OCI-LY3 (cell line): ENCODE results near the gene DAZAP1.

Experiments
- H2AFZ ChIP-seq: fragments of 200-600, 300-600 bp; shearing (Covaris generic); 2 replicates; pipeline ENCODE4 v1.6.0; 2014; ENCODE audit warnings: antibody characterized with exemption, low read depth, low read length
- H3K27ac ChIP-seq: fragments of 200-600, 300-600 bp; sonication (generic); 2 replicates; pipeline ENCODE4 v1.5.1; 2014; ENCODE audit warnings: mild to moderate bottlenecking, low read length, moderate library complexity, mixed read lengths
- H3K27me3 ChIP-seq: fragments of 200-600, 300-600 bp; sonication (generic); 2 replicates; pipeline ENCODE4 v1.6.1; 2014; ENCODE audit warnings: low read depth, low read length, mixed read lengths
- H3K36me3 ChIP-seq: fragments of 200-600, 300-600 bp; sonication (generic); replicated peaks from 2 replicates; pipeline ENCODE3; 2014; ENCODE audit warnings: low read depth, low read length, mixed read lengths
- H3K4me1 ChIP-seq: fragments of 300-600, 200-600 bp; sonication (generic); 2 replicates; pipeline ENCODE4 v1.6.1; 2014; ENCODE audit warnings: low read length, mixed read lengths
- H3K4me2 ChIP-seq: fragments of 200-600, 300-600 bp; sonication (generic); 2 replicates; pipeline ENCODE4 v1.6.1; 2014; ENCODE audit warnings: low read length, mixed read lengths
- H3K4me3 ChIP-seq: fragments of 300-600, 200-600 bp; sonication (generic); 2 replicates; pipeline ENCODE4 v1.5.1; 2014; ENCODE audit warnings: antibody characterized with exemption, mild to moderate bottlenecking, low read length, moderate library complexity
- H3K79me2 ChIP-seq: fragments of 300-600, 200-600 bp; shearing (Covaris generic); 2 replicates; pipeline ENCODE4 v1.6.1; 2014; ENCODE audit warnings: mild to moderate bottlenecking, low read length, mixed read lengths
- H3K9ac ChIP-seq: fragments of 300-600, 200-600 bp; shearing (Covaris generic); 2 replicates; pipeline ENCODE4 v1.6.0; 2014; ENCODE audit warnings: mild to moderate bottlenecking, low read length, moderate library complexity
- H3K9me3 ChIP-seq: fragments of 200-600, 300-600 bp; shearing (Covaris generic); 2 replicates; pipeline ENCODE4 v1.6.1; 2014; ENCODE audit warnings: low read length, mixed read lengths; ENCODE audit not compliant: insufficient read depth
- H4K20me1 ChIP-seq: fragments of 200-600, 300-600 bp; sonication (generic); 2 replicates; pipeline ENCODE4 v1.6.1; 2016; ENCODE audit warnings: low read length, mixed read lengths; ENCODE audit not compliant: insufficient read depth
- EZH2phosphoT487 ChIP-seq: fragments of 200-600 bp; shearing (Covaris generic); IDR thresholded peaks from 2 replicates; pipeline ENCODE4 v1.6.1; 2018; ENCODE audit warnings: antibody characterized with exemption, mixed run types, low read depth
- TF ChIP-seq, protein P1 (sequence below): fragments of 200-600, 300-600 bp; sonication (generic); IDR thresholded peaks from 2 replicates; pipeline ENCODE4 v1.5.1; 2014; ENCODE audit warnings: antibody characterized with exemption, low read length, low read depth

The DAZAP1 gene

DNA sequence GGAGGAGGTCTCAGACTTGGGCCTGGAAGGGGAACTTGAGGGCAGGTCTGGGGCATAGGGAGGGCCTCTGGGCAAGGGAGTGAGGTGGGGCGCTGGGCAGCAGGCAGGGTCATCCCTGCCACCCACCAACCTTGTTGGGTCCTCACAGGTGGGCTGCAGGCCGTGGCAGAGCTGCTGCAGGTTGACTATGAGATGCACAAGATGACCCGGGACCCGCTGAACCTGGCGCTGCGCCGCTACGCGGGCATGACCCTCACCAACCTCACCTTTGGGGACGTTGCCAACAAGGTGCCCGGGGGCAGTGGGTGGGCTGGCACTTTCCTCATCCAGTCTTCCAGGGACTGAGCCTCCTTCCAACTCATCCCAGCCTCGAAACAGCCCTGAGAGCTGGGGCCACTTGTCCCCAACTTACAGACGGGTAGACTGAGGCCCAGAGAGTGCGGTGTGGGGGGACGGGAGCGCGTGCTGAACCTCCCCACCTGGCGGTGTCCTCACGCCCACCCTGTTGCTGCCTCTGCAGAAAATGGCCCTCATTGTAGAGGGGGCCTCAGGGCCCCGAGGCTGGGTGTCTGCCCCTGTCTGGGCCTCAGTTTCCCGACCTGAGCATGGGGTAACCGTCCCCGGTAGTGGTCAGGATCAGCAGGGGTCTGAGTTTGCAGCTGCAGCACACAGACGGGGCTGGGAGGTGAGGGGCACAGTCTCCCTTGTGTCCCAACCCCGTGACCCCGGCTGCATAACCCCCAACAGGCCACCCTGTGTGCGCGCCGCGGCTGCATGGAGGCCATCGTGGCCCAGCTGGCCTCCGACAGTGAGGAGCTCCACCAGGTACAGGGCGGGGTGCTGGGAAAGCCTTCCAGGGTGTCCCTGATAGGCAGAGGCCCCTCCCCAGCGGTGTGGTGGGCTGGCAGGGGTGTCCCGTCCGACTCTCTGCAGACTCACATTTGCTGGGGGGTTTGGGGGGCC, 52.9 kb downstream of the DAZAP1 start:
- no peak overlapping the region for H2AFZ ChIP-seq
- H3K79me2 ChIP-seq, result no peaks in the 10 kb centered on the region
- H4K20me1 ChIP-seq, result peaks cover 3% of the 10 kb centered on the region; the same call in 1 of the 2 replicates
- no peak overlapping the region for H3K27ac ChIP-seq
- H3K9ac ChIP-seq, result no peak overlapping the region
- no peak overlapping the region for H3K4me2 ChIP-seq
- H3K27me3 ChIP-seq, result no peaks in the 10 kb centered on the region
- TF ChIP-seq, protein P1, sequence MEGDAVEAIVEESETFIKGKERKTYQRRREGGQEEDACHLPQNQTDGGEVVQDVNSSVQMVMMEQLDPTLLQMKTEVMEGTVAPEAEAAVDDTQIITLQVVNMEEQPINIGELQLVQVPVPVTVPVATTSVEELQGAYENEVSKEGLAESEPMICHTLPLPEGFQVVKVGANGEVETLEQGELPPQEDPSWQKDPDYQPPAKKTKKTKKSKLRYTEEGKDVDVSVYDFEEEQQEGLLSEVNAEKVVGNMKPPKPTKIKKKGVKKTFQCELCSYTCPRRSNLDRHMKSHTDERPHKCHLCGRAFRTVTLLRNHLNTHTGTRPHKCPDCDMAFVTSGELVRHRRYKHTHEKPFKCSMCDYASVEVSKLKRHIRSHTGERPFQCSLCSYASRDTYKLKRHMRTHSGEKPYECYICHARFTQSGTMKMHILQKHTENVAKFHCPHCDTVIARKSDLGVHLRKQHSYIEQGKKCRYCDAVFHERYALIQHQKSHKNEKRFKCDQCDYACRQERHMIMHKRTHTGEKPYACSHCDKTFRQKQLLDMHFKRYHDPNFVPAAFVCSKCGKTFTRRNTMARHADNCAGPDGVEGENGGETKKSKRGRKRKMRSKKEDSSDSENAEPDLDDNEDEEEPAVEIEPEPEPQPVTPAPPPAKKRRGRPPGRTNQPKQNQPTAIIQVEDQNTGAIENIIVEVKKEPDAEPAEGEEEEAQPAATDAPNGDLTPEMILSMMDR, result no peak
- no peak for TF ChIP-seq EZH2phosphoT487
- H3K4me3 ChIP-seq, result no peak overlapping the region
- H3K9me3 ChIP-seq, result no peaks in the 10 kb centered on the region
- no peaks in the 10 kb centered on the region for H3K36me3 ChIP-seq
- peaks cover 7% of the 10 kb centered on the region for H3K4me1 ChIP-seq

DNA sequence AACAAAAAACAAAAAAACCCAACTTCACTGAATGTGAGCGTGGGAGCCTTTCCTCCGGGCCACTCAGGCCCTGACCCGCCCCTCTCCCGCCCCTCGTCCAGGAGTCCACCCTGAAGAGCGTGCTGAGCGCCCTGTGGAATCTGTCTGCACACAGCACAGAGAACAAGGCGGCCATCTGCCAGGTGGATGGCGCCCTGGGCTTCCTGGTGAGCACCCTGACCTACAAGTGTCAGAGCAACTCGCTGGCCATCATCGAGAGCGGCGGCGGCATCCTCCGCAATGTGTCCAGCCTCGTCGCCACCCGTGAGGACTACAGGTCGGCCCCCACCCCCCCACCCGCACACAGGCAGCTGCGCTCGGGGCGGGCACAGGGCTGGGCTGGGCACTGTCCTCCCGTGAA, 54.5 kb downstream of the DAZAP1 start:
- Histone ChIP-seq H3K9me3 (no peaks in the 10 kb centered on the region), H4K20me1 (peaks cover 3% of the 10 kb centered on the region; the same call in 1 of the 2 replicates), H3K4me2 (no peak overlapping the region), H3K79me2 (no peaks in the 10 kb centered on the region), H3K9ac (no peak overlapping the region), H3K4me1 (peaks cover 7% of the 10 kb centered on the region), H3K27me3 (no peaks in the 10 kb centered on the region), H3K27ac (no peak overlapping the region), H3K36me3 (peaks cover 4% of the 10 kb centered on the region), H3K4me3 (no peak overlapping the region), H2AFZ (no peak overlapping the region)
- TF ChIP-seq EZH2phosphoT487, result no peak
- TF ChIP-seq, protein P1, result no peak

DNA sequence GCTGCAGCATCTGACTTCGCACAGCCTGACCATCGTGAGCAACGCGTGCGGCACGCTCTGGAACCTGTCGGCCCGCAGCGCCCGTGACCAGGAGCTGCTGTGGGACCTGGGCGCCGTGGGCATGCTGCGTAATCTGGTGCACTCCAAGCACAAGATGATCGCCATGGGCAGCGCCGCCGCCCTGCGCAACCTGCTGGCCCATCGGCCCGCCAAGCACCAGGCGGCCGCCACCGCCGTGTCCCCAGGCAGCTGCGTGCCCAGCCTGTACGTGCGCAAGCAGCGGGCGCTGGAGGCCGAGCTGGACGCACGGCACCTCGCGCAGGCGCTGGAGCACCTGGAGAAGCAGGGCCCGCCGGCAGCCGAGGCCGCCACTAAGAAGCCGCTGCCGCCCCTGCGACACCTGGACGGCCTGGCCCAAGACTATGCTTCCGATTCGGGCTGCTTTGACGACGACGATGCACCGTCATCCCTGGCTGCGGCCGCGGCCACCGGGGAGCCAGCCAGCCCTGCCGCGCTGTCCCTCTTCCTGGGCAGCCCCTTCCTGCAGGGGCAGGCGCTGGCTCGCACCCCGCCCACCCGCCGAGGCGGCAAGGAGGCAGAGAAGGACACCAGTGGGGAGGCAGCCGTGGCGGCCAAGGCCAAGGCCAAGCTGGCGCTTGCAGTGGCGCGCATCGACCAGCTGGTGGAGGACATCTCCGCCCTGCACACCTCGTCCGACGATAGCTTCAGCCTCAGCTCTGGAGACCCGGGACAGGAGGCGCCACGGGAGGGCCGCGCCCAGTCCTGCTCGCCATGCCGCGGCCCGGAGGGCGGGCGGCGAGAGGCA, 58.0 kb downstream of the DAZAP1 start:
- no peaks in the 10 kb centered on the region for H4K20me1 ChIP-seq
- no peaks in the 10 kb centered on the region for H3K4me1 ChIP-seq
- H3K4me3 ChIP-seq, result no peak overlapping the region
- no peak overlapping the region for H3K4me2 ChIP-seq
- H3K27me3 ChIP-seq, result no peaks in the 10 kb centered on the region
- H3K79me2 ChIP-seq, result no peaks in the 10 kb centered on the region
- no peak overlapping the region for H3K27ac ChIP-seq
- TF ChIP-seq, protein P1, result no peak
- TF ChIP-seq EZH2phosphoT487, result no peak
- H2AFZ ChIP-seq, result no peak overlapping the region
- no peak overlapping the region for H3K9ac ChIP-seq
- H3K9me3 ChIP-seq, result no peaks in the 10 kb centered on the region
- peaks cover 4% of the 10 kb centered on the region for H3K36me3 ChIP-seq

DNA sequence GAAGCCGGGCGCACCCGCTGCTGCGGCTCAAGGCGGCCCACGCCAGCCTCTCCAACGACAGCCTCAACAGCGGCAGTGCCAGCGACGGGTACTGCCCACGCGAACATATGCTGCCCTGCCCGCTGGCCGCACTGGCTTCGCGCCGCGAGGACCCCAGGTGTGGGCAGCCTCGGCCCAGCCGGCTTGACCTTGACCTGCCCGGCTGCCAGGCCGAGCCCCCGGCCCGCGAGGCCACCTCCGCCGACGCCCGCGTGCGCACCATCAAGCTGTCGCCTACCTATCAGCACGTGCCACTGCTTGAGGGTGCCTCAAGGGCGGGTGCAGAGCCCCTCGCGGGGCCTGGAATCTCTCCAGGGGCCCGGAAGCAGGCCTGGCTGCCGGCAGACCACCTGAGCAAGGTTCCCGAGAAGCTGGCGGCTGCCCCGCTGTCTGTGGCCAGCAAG, 58.7 kb downstream of the DAZAP1 start:
- no peak for TF ChIP-seq EZH2phosphoT487
- TF ChIP-seq, protein P1, result no peak
- Histone ChIP-seq H3K27me3 (no peaks in the 10 kb centered on the region), H3K27ac (no peak overlapping the region), H4K20me1 (no peaks in the 10 kb centered on the region), H3K36me3 (peaks cover 4% of the 10 kb centered on the region), H3K9me3 (no peaks in the 10 kb centered on the region), H2AFZ (no peak overlapping the region), H3K79me2 (no peaks in the 10 kb centered on the region), H3K9ac (no peak overlapping the region), H3K4me1 (no peaks in the 10 kb centered on the region), H3K4me2 (no peak overlapping the region), H3K4me3 (no peak overlapping the region)
